ENCODE data around the gene THRA.

GRCh38 chr17:40124279-40125141 lies 61.7 kb downstream of the THRA start:
- no peak for TF ChIP-seq CTCF (IDR thresholded peaks at IDR 0.05)
- no peak for TF ChIP-seq POLR2A (IDR thresholded peaks at IDR 0.05)

Data from thyroid gland (tissue), 4 donors.